Neural progenitor cell (in vitro differentiated cells): ENCODE data around the gene RAPGEF4. TPM values are rescaled to one million over a fixed set of nuclear protein-coding genes. Genes with fewer than 3 reads are reported as not detected.
A peak's percentile ranks its signal among the peaks of the same experiment; 100 is the strongest.

Source experiments
- DNase-seq: peaks from one replicate; pipeline ENCODE4 v3.0.0-alpha.2; 2016; ENCODE audit warnings: low spot score
- H2AFZ ChIP-seq: fragments of 200-600 bp; sonication (generic); replicated peaks from 2 replicates; pipeline ENCODE4 v1.6.1; 2016; ENCODE audit warnings: antibody characterized with exemption
- H3F3A ChIP-seq: fragments of 200-600 bp; sonication (generic); 2 replicates; pipeline ENCODE4 v1.6.1; 2016; ENCODE audit warnings: antibody characterized with exemption, low read depth
- H3K27ac ChIP-seq: fragments of 200-600 bp; sonication (generic); 2 replicates; pipeline ENCODE4 v1.5.1; 2016; ENCODE audit warnings: mild to moderate bottlenecking
- H3K27me3 ChIP-seq: fragments of 200-600 bp; sonication (generic); 2 replicates; pipeline ENCODE4 v1.6.1; 2016; ENCODE audit warnings: mild to moderate bottlenecking, moderate library complexity
- H3K36me3 ChIP-seq: fragments of 200-600 bp; sonication (generic); 2 replicates; pipeline ENCODE4 v1.5.1; 2016
- H3K4me1 ChIP-seq: fragments of 200-600 bp; sonication (generic); 2 replicates; pipeline ENCODE4 v1.6.1; 2016; ENCODE audit warnings: mixed run types
- H3K4me2 ChIP-seq: fragments of 200-600 bp; sonication (generic); 2 replicates; pipeline ENCODE4 v1.6.1; 2016
- H3K4me3 ChIP-seq: fragments of 200-600 bp; sonication (generic); 2 replicates; pipeline ENCODE4 v1.5.1; 2016
- H3K79me2 ChIP-seq: fragments of 200-600 bp; sonication (generic); 2 replicates; pipeline ENCODE4 v1.6.1; 2016; ENCODE audit warnings: low read depth
- H3K9ac ChIP-seq: fragments of 200-600 bp; sonication (generic); 2 replicates; pipeline ENCODE4 v1.6.1; 2016
- H3K9me3 ChIP-seq: fragments of 200-600 bp; sonication (generic); 2 replicates; pipeline ENCODE4 v1.5.1; 2016; ENCODE audit warnings: low read depth
- H4K20me1 ChIP-seq: fragments of 200-600 bp; sonication (generic); 2 replicates; pipeline ENCODE4 v1.6.1; 2016; ENCODE audit warnings: low read depth
- H3K27ac Mint-ChIP-seq: 3 replicates; pipeline ENCODE4 v1.8.0; 2021; ENCODE audit warnings: mixed read lengths
- H3K27me3 Mint-ChIP-seq: 2 replicates; pipeline ENCODE4 v1.8.0; 2022; ENCODE audit warnings: low read depth, mild to moderate bottlenecking, inconsistent platforms, moderate library complexity, mixed read lengths; ENCODE audit not compliant: insufficient read depth
- H3K36me3 Mint-ChIP-seq: 3 replicates; pipeline ENCODE4 v1.8.0; 2021; ENCODE audit warnings: mixed read lengths
- H3K4me1 Mint-ChIP-seq: 3 replicates; pipeline ENCODE4 v1.8.0; 2021; ENCODE audit warnings: mixed read lengths
- H3K4me3 Mint-ChIP-seq: 3 replicates; pipeline ENCODE4 v1.8.0; 2021; ENCODE audit warnings: mild to moderate bottlenecking, moderate library complexity, mixed read lengths
- H3K9me3 Mint-ChIP-seq: 3 replicates; pipeline ENCODE4 v1.8.0; 2020; ENCODE audit warnings: mixed read lengths
- EZH2 ChIP-seq: fragments of 200-600 bp; sonication (generic); IDR thresholded peaks from 2 replicates; pipeline ENCODE4 v1.6.1; 2017; ENCODE audit warnings: antibody characterized with exemption, mild to moderate bottlenecking, moderate library complexity
- EZH2phosphoT487 ChIP-seq: fragments of 200-600 bp; sonication (generic); IDR thresholded peaks from 2 replicates; pipeline ENCODE4 v1.6.1; 2017; ENCODE audit warnings: antibody characterized with exemption
- total RNA-seq: library from RNA; depleted of rRNA; stranded (reverse); fragments of >200 nt; gene quantifications from 2 replicates; pipeline ENCODE4 v1.2.3, GENCODE V29; 2015; ENCODE audit warnings: low replicate concordance
- TF ChIP-seq, protein P1 (sequence below): fragments of 200-600 bp; sonication (generic); IDR thresholded peaks from 2 replicates; pipeline ENCODE4 v1.5.1; 2017; ENCODE audit warnings: antibody characterized with exemption, mild to moderate bottlenecking

Gene RAPGEF4
- total RNA-seq, 1 donor from 2014 or later: 1.8 TPM

DNA sequence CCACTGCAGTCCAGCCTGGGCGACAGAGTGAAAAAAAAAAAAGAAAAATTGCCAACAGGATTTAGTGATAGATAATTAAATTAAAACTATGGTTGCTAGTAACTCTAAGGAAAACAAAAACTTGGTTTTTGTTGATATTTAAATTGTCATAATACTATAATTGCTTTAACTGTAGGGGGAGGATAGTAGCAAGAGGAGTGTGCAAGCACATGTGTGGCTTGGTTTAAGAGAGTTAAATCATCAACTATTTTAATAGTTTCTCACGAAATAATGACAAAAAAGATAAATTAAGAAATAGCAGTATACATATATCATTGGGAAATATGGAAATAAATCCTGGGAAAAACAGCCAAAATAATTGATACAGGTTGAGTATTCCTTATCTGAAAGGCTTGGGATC, 27.4 kb upstream of the RAPGEF4 start:
- H3K9me3 ChIP-seq: no peaks in the 10 kb centered on the region
- Mint-ChIP-seq H3K4me3 (no peak overlapping the region), H3K4me1 (peaks cover 3% of the 10 kb centered on the region)

DNA sequence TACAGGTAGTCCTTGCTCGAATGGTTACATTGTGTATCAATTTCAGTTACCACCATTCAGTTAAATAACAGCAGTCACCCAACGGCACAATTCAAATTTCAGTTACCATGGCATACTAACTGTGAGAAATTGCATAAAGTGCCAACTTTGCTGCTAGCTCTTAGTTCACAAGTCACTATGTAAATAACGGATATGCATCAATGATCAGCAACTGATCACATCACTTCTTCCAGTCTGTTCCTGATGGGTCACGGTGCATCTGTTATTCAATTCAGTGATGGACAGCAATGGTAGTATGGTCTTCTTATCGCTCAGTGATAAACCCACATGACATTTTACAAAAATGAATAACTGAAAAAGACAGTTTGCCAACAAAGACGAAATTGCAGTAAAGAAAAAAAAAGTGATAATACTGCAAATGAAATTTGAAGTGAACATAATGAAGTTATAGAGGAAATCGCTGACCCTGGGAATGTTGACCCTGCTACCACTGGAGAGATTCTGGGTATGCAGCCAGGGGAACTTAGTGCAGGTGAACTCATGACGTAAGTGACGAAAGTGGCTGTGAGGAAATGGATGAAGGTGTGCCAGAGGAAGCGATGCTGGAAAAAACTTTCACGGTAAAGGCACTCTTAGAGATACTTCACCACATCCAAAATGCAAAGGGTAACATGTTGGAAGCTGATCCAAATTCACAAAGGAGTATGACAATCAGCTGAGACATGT, 25.9 kb upstream of the RAPGEF4 start:
- Mint-ChIP-seq H3K4me3 (no peak overlapping the region), H3K27me3 (no peaks in the 10 kb centered on the region), H3K9me3 (no peaks in the 10 kb centered on the region), H3K36me3 (no peaks in the 10 kb centered on the region), H3K27ac (no peak overlapping the region), H3K4me1 (peaks cover 3% of the 10 kb centered on the region)
- Histone ChIP-seq H3K9ac (no peak overlapping the region), H4K20me1 (no peaks in the 10 kb centered on the region), H3K4me1 (no peaks in the 10 kb centered on the region), H3K4me2 (no peak overlapping the region), H3F3A (no peaks in the 10 kb centered on the region), H2AFZ (no peak overlapping the region), H3K4me3 (no peak overlapping the region), H3K79me2 (no peaks in the 10 kb centered on the region), H3K27me3 (no peaks in the 10 kb centered on the region), H3K9me3 (no peaks in the 10 kb centered on the region), H3K36me3 (no peaks in the 10 kb centered on the region), H3K27ac (no peak overlapping the region)
- TF ChIP-seq, protein P1, sequence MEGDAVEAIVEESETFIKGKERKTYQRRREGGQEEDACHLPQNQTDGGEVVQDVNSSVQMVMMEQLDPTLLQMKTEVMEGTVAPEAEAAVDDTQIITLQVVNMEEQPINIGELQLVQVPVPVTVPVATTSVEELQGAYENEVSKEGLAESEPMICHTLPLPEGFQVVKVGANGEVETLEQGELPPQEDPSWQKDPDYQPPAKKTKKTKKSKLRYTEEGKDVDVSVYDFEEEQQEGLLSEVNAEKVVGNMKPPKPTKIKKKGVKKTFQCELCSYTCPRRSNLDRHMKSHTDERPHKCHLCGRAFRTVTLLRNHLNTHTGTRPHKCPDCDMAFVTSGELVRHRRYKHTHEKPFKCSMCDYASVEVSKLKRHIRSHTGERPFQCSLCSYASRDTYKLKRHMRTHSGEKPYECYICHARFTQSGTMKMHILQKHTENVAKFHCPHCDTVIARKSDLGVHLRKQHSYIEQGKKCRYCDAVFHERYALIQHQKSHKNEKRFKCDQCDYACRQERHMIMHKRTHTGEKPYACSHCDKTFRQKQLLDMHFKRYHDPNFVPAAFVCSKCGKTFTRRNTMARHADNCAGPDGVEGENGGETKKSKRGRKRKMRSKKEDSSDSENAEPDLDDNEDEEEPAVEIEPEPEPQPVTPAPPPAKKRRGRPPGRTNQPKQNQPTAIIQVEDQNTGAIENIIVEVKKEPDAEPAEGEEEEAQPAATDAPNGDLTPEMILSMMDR: no peak
- TF ChIP-seq EZH2 (no peak), EZH2phosphoT487 (no peak)
- DNase-seq: no peak

More for the DNA sequence above, 27.4 kb upstream of the RAPGEF4 start:
- Histone ChIP-seq H3K36me3 (no peaks in the 10 kb centered on the region), H3F3A (no peaks in the 10 kb centered on the region), H3K4me3 (no peak overlapping the region), H3K27ac (no peak overlapping the region), H4K20me1 (no peaks in the 10 kb centered on the region), H2AFZ (no peak overlapping the region), H3K27me3 (no peaks in the 10 kb centered on the region), H3K4me1 (no peaks in the 10 kb centered on the region), H3K9ac (no peak overlapping the region), H3K79me2 (no peaks in the 10 kb centered on the region), H3K4me2 (no peak overlapping the region)
- no peak for DNase-seq
- Mint-ChIP-seq H3K9me3 (no peaks in the 10 kb centered on the region), H3K27me3 (no peaks in the 10 kb centered on the region), H3K36me3 (no peaks in the 10 kb centered on the region), H3K27ac (no peak overlapping the region)
- TF ChIP-seq, protein P1: no peak
- TF ChIP-seq EZH2phosphoT487: no peak
- TF ChIP-seq EZH2: no peak

DNA sequence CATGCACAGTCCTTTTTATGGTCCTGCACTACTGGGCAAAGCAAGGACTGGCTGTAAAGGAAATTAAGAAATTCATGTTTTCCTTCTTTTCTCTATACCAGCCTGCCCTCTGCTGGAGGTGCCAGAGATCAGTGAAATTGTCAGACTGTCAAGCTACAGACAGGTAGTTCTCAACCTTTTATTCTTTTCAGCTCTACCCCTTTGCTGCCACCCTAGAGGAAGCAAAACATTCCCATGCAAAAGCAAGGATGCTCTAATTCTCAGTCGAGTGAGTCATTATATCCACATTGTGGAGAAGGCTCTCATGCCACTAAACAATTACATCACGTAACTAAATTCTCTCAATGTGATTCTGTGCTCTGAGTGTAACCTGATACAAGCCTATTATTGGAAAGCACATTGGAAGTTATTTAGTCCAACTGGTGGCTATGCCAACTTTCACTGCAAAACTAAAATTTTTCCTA, 25.0 kb upstream of the RAPGEF4 start:
- no peaks in the 10 kb centered on the region for H3K4me1 ChIP-seq
- H3K79me2 ChIP-seq: no peaks in the 10 kb centered on the region
- no peaks in the 10 kb centered on the region for H3F3A ChIP-seq
- TF ChIP-seq, protein P1: peak; percentile 75
- TF ChIP-seq EZH2: no peak
- DNase-seq: peak; percentile 47
- no peaks in the 10 kb centered on the region for H3K36me3 Mint-ChIP-seq
- no peaks in the 10 kb centered on the region for H3K27me3 ChIP-seq
- no peaks in the 10 kb centered on the region for H4K20me1 ChIP-seq
- H2AFZ ChIP-seq: no peak overlapping the region
- no peaks in the 10 kb centered on the region for H3K36me3 ChIP-seq
- no peak overlapping the region for H3K27ac ChIP-seq
- H3K9ac ChIP-seq: no peak overlapping the region
- no peaks in the 10 kb centered on the region for H3K9me3 ChIP-seq
- H3K4me3 Mint-ChIP-seq: no peak overlapping the region
- peaks cover 3% of the 10 kb centered on the region for H3K4me1 Mint-ChIP-seq
- H3K9me3 Mint-ChIP-seq: no peaks in the 10 kb centered on the region
- no peak overlapping the region for H3K4me2 ChIP-seq
- no peak overlapping the region for H3K27ac Mint-ChIP-seq
- no peaks in the 10 kb centered on the region for H3K27me3 Mint-ChIP-seq
- no peak overlapping the region for H3K4me3 ChIP-seq
